ENCODE results near the gene PEAK1.

Gene PEAK1

GRCh38 chr15:77098572-77098971 is 321.3 kb downstream of the PEAK1 start:
- no peak for DNase-seq (ENCODE audit: low read depth in 1 of 2, low spot score in 1 of 2)
- TF ChIP-seq JUND (IDR thresholded peaks at IDR 0.05; ENCODE audit: low read depth): no peak
- in situ Hi-C loops (cut with HindIII; ENCODE audit: low pct_unique_long_range_greater_than_20kb, low sequenced_read_pairs): no loop called here

GRCh38 chr15:77097921-77098320 is 322.0 kb downstream of the PEAK1 start:
- in situ Hi-C loops (cut with HindIII; ENCODE audit: low pct_unique_long_range_greater_than_20kb, low sequenced_read_pairs): no loop called here
- TF ChIP-seq JUND (IDR thresholded peaks at IDR 0.05; ENCODE audit: low read depth): no peak
- DNase-seq (ENCODE audit: low read depth in 1 of 2, low spot score in 1 of 2): no peak

- TF ChIP-seq JUND (IDR thresholded peaks at IDR 0.05; ENCODE audit: low read depth): no peak
- in situ Hi-C loops (cut with HindIII; ENCODE audit: low pct_unique_long_range_greater_than_20kb, low sequenced_read_pairs): no loop called here
- no peak for DNase-seq (ENCODE audit: low read depth in 1 of 2, low spot score in 1 of 2)
Observed at GRCh38 chr15:77097248-77097721, 322.6 kb downstream of the PEAK1 start.

- no peak for TF ChIP-seq JUND (IDR thresholded peaks at IDR 0.05; ENCODE audit: low read depth)
- in situ Hi-C loops (cut with HindIII; ENCODE audit: low pct_unique_long_range_greater_than_20kb, low sequenced_read_pairs): no loop called here
- no peak for DNase-seq (ENCODE audit: low read depth in 1 of 2, low spot score in 1 of 2)
Observed at GRCh38 chr15:77096541-77096940, 323.4 kb downstream of the PEAK1 start.

- in situ Hi-C loops (cut with HindIII; ENCODE audit: low pct_unique_long_range_greater_than_20kb, low sequenced_read_pairs): no loop called here
- DNase-seq (ENCODE audit: low read depth in 1 of 2, low spot score in 1 of 2): no peak
- no peak for TF ChIP-seq JUND (IDR thresholded peaks at IDR 0.05; ENCODE audit: low read depth)
Observed at GRCh38 chr15:77096138-77096537, 323.8 kb downstream of the PEAK1 start.

- no peak for TF ChIP-seq JUND (IDR thresholded peaks at IDR 0.05; ENCODE audit: low read depth)
- in situ Hi-C loops (cut with HindIII; ENCODE audit: low pct_unique_long_range_greater_than_20kb, low sequenced_read_pairs): no loop called here
- DNase-seq (ENCODE audit: low read depth in 1 of 2, low spot score in 1 of 2): no peak
Observed at GRCh38 chr15:77094397-77095030, 325.4 kb downstream of the PEAK1 start.

GRCh38 chr15:77093436-77093835 is 326.5 kb downstream of the PEAK1 start:
- in situ Hi-C loops (cut with HindIII; ENCODE audit: low pct_unique_long_range_greater_than_20kb, low sequenced_read_pairs): no loop called here
- no peak for TF ChIP-seq JUND (IDR thresholded peaks at IDR 0.05; ENCODE audit: low read depth)
- DNase-seq (ENCODE audit: low read depth in 1 of 2, low spot score in 1 of 2): no peak

GRCh38 chr15:77091097-77091496 is 328.8 kb downstream of the PEAK1 start:
- DNase-seq (ENCODE audit: low read depth in 1 of 2, low spot score in 1 of 2): no peak
- in situ Hi-C loops (cut with HindIII; ENCODE audit: low pct_unique_long_range_greater_than_20kb, low sequenced_read_pairs): no loop called here
- TF ChIP-seq JUND (IDR thresholded peaks at IDR 0.05; ENCODE audit: low read depth): no peak

GRCh38 chr15:77087213-77087612 is 332.7 kb downstream of the PEAK1 start:
- no peak for DNase-seq (ENCODE audit: low read depth in 1 of 2, low spot score in 1 of 2)
- no peak for TF ChIP-seq JUND (IDR thresholded peaks at IDR 0.05; ENCODE audit: low read depth)
- in situ Hi-C loops (cut with HindIII; ENCODE audit: low pct_unique_long_range_greater_than_20kb, low sequenced_read_pairs): no loop called here

- no peak for DNase-seq (ENCODE audit: low read depth in 1 of 2, low spot score in 1 of 2)
- TF ChIP-seq JUND (IDR thresholded peaks at IDR 0.05; ENCODE audit: low read depth): no peak
- in situ Hi-C loops (cut with HindIII; ENCODE audit: low pct_unique_long_range_greater_than_20kb, low sequenced_read_pairs): no loop called here
Observed at GRCh38 chr15:77085297-77085696, 334.6 kb downstream of the PEAK1 start.

- no peak for DNase-seq (ENCODE audit: low read depth in 1 of 2, low spot score in 1 of 2)
- in situ Hi-C loops (cut with HindIII; ENCODE audit: low pct_unique_long_range_greater_than_20kb, low sequenced_read_pairs): no loop called here
- no peak for TF ChIP-seq JUND (IDR thresholded peaks at IDR 0.05; ENCODE audit: low read depth)
Observed at GRCh38 chr15:77084436-77084835, 335.5 kb downstream of the PEAK1 start.

- in situ Hi-C loops (cut with HindIII; ENCODE audit: low pct_unique_long_range_greater_than_20kb, low sequenced_read_pairs): no loop called here
- peak; percentile 92 to 96 for DNase-seq (ENCODE audit: low read depth in 1 of 2, low spot score in 1 of 2)
Observed at GRCh38 chr15:77083381-77084160, 336.3 kb downstream of the PEAK1 start.

GRCh38 chr15:77081971-77082370 is 337.9 kb downstream of the PEAK1 start:
- in situ Hi-C loops (cut with HindIII; ENCODE audit: low pct_unique_long_range_greater_than_20kb, low sequenced_read_pairs): no loop called here
- no peak for TF ChIP-seq JUND (IDR thresholded peaks at IDR 0.05; ENCODE audit: low read depth)
- no peak for DNase-seq (ENCODE audit: low read depth in 1 of 2, low spot score in 1 of 2)

More at GRCh38 chr15:77083381-77084160, 336.3 kb downstream of the PEAK1 start:
- no peak for TF ChIP-seq JUND (IDR thresholded peaks at IDR 0.05; ENCODE audit: low read depth)
